Transverse colon (tissue), 4 donors: Measurements from ENCODE around the gene TCP11.

Experiments
- CTCF ChIP-seq, 5 experiments: fragments of 200-600 bp in 3 of 5; fragments of 450-650 bp in 2 of 5; sonication (generic) in 3 of 5; IDR thresholded peaks; 1 replicate in 2 of 5; 2 replicates in 3 of 5; pipeline ENCODE4 v1.5.1; 2016 to 2017; ENCODE audit warnings: antibody characterized with exemption in 5 of 5, inconsistent platforms in 3 of 5, mild to moderate bottlenecking in 2 of 5, moderate library complexity in 1 of 5
- EP300 ChIP-seq: sonication (generic); formaldehyde crosslinking; IDR thresholded peaks from one replicate; pipeline ENCODE4 v1.6.1; 2017; ENCODE audit warnings: antibody characterized with exemption, low read depth
- POLR2A ChIP-seq: fragments of 450-650 bp; IDR thresholded peaks from one replicate; pipeline ENCODE4 v1.6.1; 2016; ENCODE audit warnings: antibody characterized with exemption, mild to moderate bottlenecking, moderate library complexity
- POLR2AphosphoS5 ChIP-seq, 3 donors: sonication (generic); formaldehyde crosslinking; IDR thresholded peaks; one replicate each; pipeline ENCODE4 v1.6.1; 2016; ENCODE audit warnings: antibody characterized with exemption in 3 of 3

GRCh38 chr6:35078226-35078850 is 62.8 kb downstream of the TCP11 start:
- no peak for TF ChIP-seq POLR2A
- TF ChIP-seq CTCF (IDR thresholded peaks at IDR 0.05), result no peak
- no peak for TF ChIP-seq EP300
- TF ChIP-seq POLR2AphosphoS5 (IDR thresholded peaks at IDR 0.05), result no peak
